ENCODE data around the gene PDZD7. TPM values are rescaled to one million over a fixed set of nuclear protein-coding genes. Genes with fewer than 3 reads are reported as not detected.

PDZD7 gene
- total and polyA plus RNA-seq, 2 of the 8 experiments (the other 6 are each of a cell fraction or from before 2014, with no cell fraction given): 0.88 to 1.6 TPM

GRCh38 chr10:101062232-101063049, 31.5 kb upstream of the PDZD7 start (continued):
- TF ChIP-seq ZNF274 (IDR thresholded peaks at IDR 0.05; ENCODE audit: borderline replicate concordance, extremely low read depth, low read length): no peak
- TF ChIP-seq GTF2F1 (IDR thresholded peaks at IDR 0.05; ENCODE audit: borderline replicate concordance, low read depth, low read length): no peak
- peak; percentile 49; the same call in 1 of the 2 replicates for TF ChIP-seq CREB1 (IDR thresholded peaks at IDR 0.05)
- TF ChIP-seq ATF2 (IDR thresholded peaks at IDR 0.05; ENCODE audit: low read length): no peak
- TF ChIP-seq USF2 (IDR thresholded peaks at IDR 0.05; ENCODE audit: low read length): no peak
- TF ChIP-seq CHD2 (IDR thresholded peaks at IDR 0.05; ENCODE audit: low read length): no peak
- peak; percentile 49; the same call in 1 of the 2 replicates for TF ChIP-seq GABPA (IDR thresholded peaks at IDR 0.05; ENCODE audit: borderline replicate concordance, insufficient read depth, low read length)
- no peak for TF ChIP-seq SAP30 (IDR thresholded peaks at IDR 0.05; ENCODE audit: insufficient read depth, insufficient replicate concordance, low read length)
- TF ChIP-seq RFX5 (IDR thresholded peaks at IDR 0.05; ENCODE audit: borderline replicate concordance, low read depth, low read length): no peak
- no peak for TF ChIP-seq JUND (IDR thresholded peaks at IDR 0.05; ENCODE audit: low read length)
- TF ChIP-seq EP300 (IDR thresholded peaks at IDR 0.05; ENCODE audit: borderline replicate concordance in 1 of 2, low read depth in 2 of 2, low read length in 2 of 2): no peak
- TF ChIP-seq TCF12 (IDR thresholded peaks at IDR 0.05; ENCODE audit: low read depth, low read length): no peak
- no peak for TF ChIP-seq KDM5A (IDR thresholded peaks at IDR 0.05; ENCODE audit: low read length)
- peak; percentile 84 for TF ChIP-seq E2F6 (IDR thresholded peaks at IDR 0.05)
- TF ChIP-seq TAF1 (IDR thresholded peaks at IDR 0.05; ENCODE audit: low read depth, low read length): no peak
- no peak for TF ChIP-seq CBX5 (IDR thresholded peaks at IDR 0.05; ENCODE audit: low read depth, low read length)
- TF ChIP-seq RAD21 (IDR thresholded peaks at IDR 0.05 in 1 of 2, conservative IDR thresholded peaks at IDR 0.05 in 1 of 2; ENCODE audit: low read depth in 2 of 2, low read length in 2 of 2): peak in 1 of 2 experiments; percentile 27; a peak in 1 of 4 replicates
- no peak for TF ChIP-seq CEBPB (IDR thresholded peaks at IDR 0.05; ENCODE audit: low read depth, low read length)
- no peak for TF ChIP-seq MAFK (IDR thresholded peaks at IDR 0.05; ENCODE audit: low read depth, low read length)

Data from H1 (cell line).